ENCODE results near the gene KIF26A. TPM values are rescaled to one million over a fixed set of nuclear protein-coding genes. Genes with fewer than 3 reads are reported as not detected.
A peak's percentile ranks its signal among the peaks of the same experiment; 100 is the strongest.

Gene KIF26A
- total RNA-seq, 1 experiment from 2014 or later = 61.0 TPM

GRCh38 chr14:104106471-104106991 is 31.9 kb upstream of the KIF26A start:
- Histone ChIP-seq H3K27me3 (ENCODE audit: control insufficient read depth, insufficient read depth, low read length) (no peaks in the 10 kb centered on the region), H3K4me3 (ENCODE audit: insufficient read depth, low read depth, low read length) (no peak overlapping the region), H3K36me3 (replicated peaks; ENCODE audit: control insufficient read depth, insufficient read depth, low read length) (no peaks in the 10 kb centered on the region)
- DNase-seq = peak; percentile 44

GRCh38 chr14:104107101-104107581 is 31.2 kb upstream of the KIF26A start:
- Histone ChIP-seq H3K36me3 (replicated peaks; ENCODE audit: control insufficient read depth, insufficient read depth, low read length) (no peaks in the 10 kb centered on the region), H3K27me3 (ENCODE audit: control insufficient read depth, insufficient read depth, low read length) (no peaks in the 10 kb centered on the region), H3K4me3 (ENCODE audit: insufficient read depth, low read depth, low read length) (no peak overlapping the region)
- DNase-seq = peak; percentile 52

- Histone ChIP-seq H3K36me3 (replicated peaks; ENCODE audit: control insufficient read depth, insufficient read depth, low read length) (no peaks in the 10 kb centered on the region), H3K4me3 (ENCODE audit: insufficient read depth, low read depth, low read length) (no peak overlapping the region), H3K27me3 (ENCODE audit: control insufficient read depth, insufficient read depth, low read length) (no peaks in the 10 kb centered on the region)
- peak; percentile 76 for DNase-seq
These were observed 30.5 kb upstream of the KIF26A start for GRCh38 chr14:104107611-104108569.

- H3K27me3 ChIP-seq (ENCODE audit: control insufficient read depth, insufficient read depth, low read length) = no peaks in the 10 kb centered on the region
- H3K36me3 ChIP-seq (replicated peaks; ENCODE audit: control insufficient read depth, insufficient read depth, low read length) = no peaks in the 10 kb centered on the region
- peak; percentile 59 for DNase-seq
- H3K4me3 ChIP-seq (ENCODE audit: insufficient read depth, low read depth, low read length) = no peak overlapping the region
These were observed 29.5 kb upstream of the KIF26A start for GRCh38 chr14:104108570-104109541.

- Histone ChIP-seq H3K36me3 (replicated peaks; ENCODE audit: control insufficient read depth, insufficient read depth, low read length) (no peaks in the 10 kb centered on the region), H3K27me3 (ENCODE audit: control insufficient read depth, insufficient read depth, low read length) (no peaks in the 10 kb centered on the region), H3K4me3 (ENCODE audit: insufficient read depth, low read depth, low read length) (no peak overlapping the region)
- DNase-seq = peak; percentile 44
These were observed 28.5 kb upstream of the KIF26A start for GRCh38 chr14:104109731-104110361.

GRCh38 chr14:104110491-104111209 is 27.7 kb upstream of the KIF26A start:
- DNase-seq = peak; percentile 63
- Histone ChIP-seq H3K4me3 (ENCODE audit: insufficient read depth, low read depth, low read length) (no peak overlapping the region), H3K27me3 (ENCODE audit: control insufficient read depth, insufficient read depth, low read length) (peaks cover under 1% of the 10 kb centered on the region; the same call in 1 of the 2 replicates), H3K36me3 (replicated peaks; ENCODE audit: control insufficient read depth, insufficient read depth, low read length) (no peaks in the 10 kb centered on the region)

- no peaks in the 10 kb centered on the region for H3K36me3 ChIP-seq (replicated peaks; ENCODE audit: control insufficient read depth, insufficient read depth, low read length)
- DNase-seq = peak; percentile 65
- no peak overlapping the region for H3K4me3 ChIP-seq (ENCODE audit: insufficient read depth, low read depth, low read length)
- H3K27me3 ChIP-seq (ENCODE audit: control insufficient read depth, insufficient read depth, low read length) = peaks cover 7% of the 10 kb centered on the region
These were observed 26.9 kb upstream of the KIF26A start for GRCh38 chr14:104111301-104112112.

- no peak for DNase-seq
- no peaks in the 10 kb centered on the region for H3K36me3 ChIP-seq (replicated peaks; ENCODE audit: control insufficient read depth, insufficient read depth, low read length)
- H3K27me3 ChIP-seq (ENCODE audit: control insufficient read depth, insufficient read depth, low read length) = peaks cover 11% of the 10 kb centered on the region
- no peak overlapping the region for H3K4me3 ChIP-seq (ENCODE audit: insufficient read depth, low read depth, low read length)
These were observed 26.3 kb upstream of the KIF26A start for GRCh38 chr14:104112113-104112505.

GRCh38 chr14:104112609-104113571 is 25.5 kb upstream of the KIF26A start:
- peaks cover 19% of the 10 kb centered on the region for H3K27me3 ChIP-seq (ENCODE audit: control insufficient read depth, insufficient read depth, low read length)

GRCh38 chr14:104113631-104114420 is 24.6 kb upstream of the KIF26A start:
- Histone ChIP-seq H3K27me3 (ENCODE audit: control insufficient read depth, insufficient read depth, low read length) (peaks cover 28% of the 10 kb centered on the region), H3K36me3 (replicated peaks; ENCODE audit: control insufficient read depth, insufficient read depth, low read length) (no peaks in the 10 kb centered on the region), H3K4me3 (ENCODE audit: insufficient read depth, low read depth, low read length) (no peak overlapping the region)
- peak; percentile 49 for DNase-seq

More at GRCh38 chr14:104112609-104113571, 25.5 kb upstream of the KIF26A start:
- no peak overlapping the region for H3K4me3 ChIP-seq (ENCODE audit: insufficient read depth, low read depth, low read length)
- H3K36me3 ChIP-seq (replicated peaks; ENCODE audit: control insufficient read depth, insufficient read depth, low read length) = no peaks in the 10 kb centered on the region
- DNase-seq = peak; percentile 63

GRCh38 chr14:104114421-104115130 is 23.8 kb upstream of the KIF26A start:
- H3K36me3 ChIP-seq (replicated peaks; ENCODE audit: control insufficient read depth, insufficient read depth, low read length) = no peaks in the 10 kb centered on the region
- peaks cover 28% of the 10 kb centered on the region for H3K27me3 ChIP-seq (ENCODE audit: control insufficient read depth, insufficient read depth, low read length)
- H3K4me3 ChIP-seq (ENCODE audit: insufficient read depth, low read depth, low read length) = no peak overlapping the region
- peak; percentile 56 for DNase-seq
